VCaP (cell line): ENCODE data around the gene HSD17B1.

Experiments
- H3K27ac ChIP-seq: fragments of 450-650 bp; 2 replicates; pipeline ENCODE4 v1.5.1; 2017
- CTCF ChIP-seq: fragments of 450-650 bp; conservative IDR thresholded peaks from 2 replicates; pipeline ENCODE4 v1.5.1; 2017; ENCODE audit warnings: mild to moderate bottlenecking, moderate library complexity

The HSD17B1 gene

GRCh38 chr17:42513686-42514085, 39.0 kb upstream of the HSD17B1 start:
- H3K27ac ChIP-seq: no peak overlapping the region
- TF ChIP-seq CTCF: no peak

- no peak for TF ChIP-seq CTCF
- no peak overlapping the region for H3K27ac ChIP-seq
Observed at GRCh38 chr17:42514279-42514678, 38.4 kb upstream of the HSD17B1 start.

- H3K27ac ChIP-seq: no peak overlapping the region
Observed at GRCh38 chr17:42514867-42515266, 37.9 kb upstream of the HSD17B1 start.

DNA sequence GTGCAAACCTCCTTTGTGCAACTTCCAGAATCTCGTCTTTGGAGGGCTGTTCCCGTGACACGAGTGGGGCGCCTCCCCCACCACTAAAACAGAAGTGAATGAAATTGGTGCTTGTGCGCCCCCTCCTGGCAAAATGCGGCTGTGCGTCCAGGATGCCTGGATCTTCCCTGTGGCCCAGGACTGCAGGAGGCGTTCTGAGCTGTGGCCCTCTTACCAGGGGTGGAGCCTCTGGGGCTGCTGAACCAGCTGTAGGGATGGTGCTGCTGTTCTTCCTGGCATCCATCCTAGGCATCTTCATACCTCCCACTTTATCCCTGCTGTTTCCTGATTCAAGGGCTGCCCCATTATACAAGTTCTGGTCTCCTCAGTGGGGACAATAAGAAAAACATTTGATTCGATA, 35.2 kb upstream of the HSD17B1 start:
- peak; percentile 83 for TF ChIP-seq CTCF
- no peak overlapping the region for H3K27ac ChIP-seq

More at GRCh38 chr17:42514867-42515266, 37.9 kb upstream of the HSD17B1 start:
- TF ChIP-seq CTCF: no peak

- TF ChIP-seq CTCF: no peak
- H3K27ac ChIP-seq: no peak overlapping the region
Observed at GRCh38 chr17:42518046-42518754, 34.5 kb upstream of the HSD17B1 start.

- no peak for TF ChIP-seq CTCF
- no peak overlapping the region for H3K27ac ChIP-seq
Observed at GRCh38 chr17:42518755-42519545, 33.8 kb upstream of the HSD17B1 start.
